BE2C (cell line): Measurements from ENCODE around the gene MTRFR.
"Not testable (repeated sequence)": the region's sequence is repeated elsewhere in the genome, so short reads cannot be mapped to it uniquely, and the experiment has no call there.

Experiments
- DNase-seq: peaks from one replicate; pipeline ENCODE4 v3.0.0-alpha.2; 2020
- H3K27me3 ChIP-seq: fragments of 250-450 bp; sonication (Bioruptor Pico); 2 replicates; pipeline ENCODE4 v1.5.1; 2020; ENCODE audit warnings: mild to moderate bottlenecking
- H3K36me3 ChIP-seq: fragments of 250-450 bp; sonication (Bioruptor Pico); 2 replicates; pipeline ENCODE4 v1.5.1; 2020; ENCODE audit warnings: mild to moderate bottlenecking
- H3K4me1 ChIP-seq: fragments of 250-450 bp; sonication (Bioruptor Pico); 2 replicates; pipeline ENCODE4 v1.5.1; 2020
- H3K4me3 ChIP-seq: 2 replicates; pipeline ENCODE4 v1.5.1; 2011; ENCODE audit warnings: low read depth, low read length
- H3K9me3 ChIP-seq: fragments of 250-450 bp; sonication (Bioruptor Pico); 2 replicates; pipeline ENCODE4 v1.5.1; 2020
- TF ChIP-seq, protein P1 (sequence below): IDR thresholded peaks from 2 replicates; pipeline ENCODE4 v1.5.1; 2012; ENCODE audit warnings: mild to moderate bottlenecking, low read depth, low read length

Gene MTRFR

DNA sequence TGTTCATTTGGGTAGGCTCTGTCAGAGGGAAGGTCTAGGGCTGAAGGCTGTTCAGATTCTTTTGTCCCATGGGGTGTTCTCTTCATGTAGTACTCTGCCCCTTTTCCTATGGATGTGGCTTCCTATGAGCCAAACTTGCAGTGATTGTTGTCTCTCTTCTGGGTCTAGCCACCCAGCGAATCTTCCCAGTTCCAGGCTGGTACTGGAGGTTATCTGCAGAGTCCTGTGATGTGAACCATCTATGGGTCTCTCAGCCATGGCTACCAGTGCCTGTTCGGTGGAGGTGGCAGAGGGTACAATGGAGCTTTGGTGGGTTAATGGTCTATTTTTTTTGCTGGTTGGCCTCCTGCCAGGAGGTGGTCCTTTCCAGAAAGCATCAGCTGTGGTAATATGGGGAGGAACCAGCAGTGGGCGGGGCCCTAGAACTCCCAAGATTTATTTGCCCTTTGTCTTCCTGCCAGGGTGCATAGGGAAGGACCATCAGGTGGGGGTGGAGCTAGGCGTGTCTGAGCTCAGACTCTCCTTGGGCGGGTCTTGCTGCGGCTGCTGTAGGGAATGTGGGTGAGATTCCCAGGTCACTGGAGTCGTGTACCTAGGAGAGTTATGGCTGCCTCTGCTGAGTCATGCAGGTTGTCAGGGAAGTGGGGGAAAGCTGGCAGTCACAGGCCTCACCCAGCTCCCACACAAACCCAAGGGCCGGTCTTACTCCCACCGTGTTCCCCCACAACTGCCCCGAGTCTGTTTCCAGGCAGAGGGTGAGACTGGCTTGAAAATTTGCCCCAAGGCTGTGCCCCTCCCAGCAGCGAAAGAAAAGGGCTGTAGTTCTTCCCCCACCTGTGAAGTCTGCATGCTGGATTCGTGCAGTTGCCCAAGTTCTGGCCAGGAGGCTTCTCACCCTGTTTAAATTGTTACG lies 17.5 kb downstream of the MTRFR start:
- peaks cover 55% of the 10 kb centered on the region for H3K36me3 ChIP-seq
- H3K9me3 ChIP-seq: no peaks in the 10 kb centered on the region; the same call in 1 of the 2 replicates
- TF ChIP-seq, protein P1, sequence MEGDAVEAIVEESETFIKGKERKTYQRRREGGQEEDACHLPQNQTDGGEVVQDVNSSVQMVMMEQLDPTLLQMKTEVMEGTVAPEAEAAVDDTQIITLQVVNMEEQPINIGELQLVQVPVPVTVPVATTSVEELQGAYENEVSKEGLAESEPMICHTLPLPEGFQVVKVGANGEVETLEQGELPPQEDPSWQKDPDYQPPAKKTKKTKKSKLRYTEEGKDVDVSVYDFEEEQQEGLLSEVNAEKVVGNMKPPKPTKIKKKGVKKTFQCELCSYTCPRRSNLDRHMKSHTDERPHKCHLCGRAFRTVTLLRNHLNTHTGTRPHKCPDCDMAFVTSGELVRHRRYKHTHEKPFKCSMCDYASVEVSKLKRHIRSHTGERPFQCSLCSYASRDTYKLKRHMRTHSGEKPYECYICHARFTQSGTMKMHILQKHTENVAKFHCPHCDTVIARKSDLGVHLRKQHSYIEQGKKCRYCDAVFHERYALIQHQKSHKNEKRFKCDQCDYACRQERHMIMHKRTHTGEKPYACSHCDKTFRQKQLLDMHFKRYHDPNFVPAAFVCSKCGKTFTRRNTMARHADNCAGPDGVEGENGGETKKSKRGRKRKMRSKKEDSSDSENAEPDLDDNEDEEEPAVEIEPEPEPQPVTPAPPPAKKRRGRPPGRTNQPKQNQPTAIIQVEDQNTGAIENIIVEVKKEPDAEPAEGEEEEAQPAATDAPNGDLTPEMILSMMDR: no peak
- H3K4me3 ChIP-seq: no peak overlapping the region
- no peaks in the 10 kb centered on the region for H3K27me3 ChIP-seq
- DNase-seq: peak; percentile 32
- no peaks in the 10 kb centered on the region for H3K4me1 ChIP-seq

DNA sequence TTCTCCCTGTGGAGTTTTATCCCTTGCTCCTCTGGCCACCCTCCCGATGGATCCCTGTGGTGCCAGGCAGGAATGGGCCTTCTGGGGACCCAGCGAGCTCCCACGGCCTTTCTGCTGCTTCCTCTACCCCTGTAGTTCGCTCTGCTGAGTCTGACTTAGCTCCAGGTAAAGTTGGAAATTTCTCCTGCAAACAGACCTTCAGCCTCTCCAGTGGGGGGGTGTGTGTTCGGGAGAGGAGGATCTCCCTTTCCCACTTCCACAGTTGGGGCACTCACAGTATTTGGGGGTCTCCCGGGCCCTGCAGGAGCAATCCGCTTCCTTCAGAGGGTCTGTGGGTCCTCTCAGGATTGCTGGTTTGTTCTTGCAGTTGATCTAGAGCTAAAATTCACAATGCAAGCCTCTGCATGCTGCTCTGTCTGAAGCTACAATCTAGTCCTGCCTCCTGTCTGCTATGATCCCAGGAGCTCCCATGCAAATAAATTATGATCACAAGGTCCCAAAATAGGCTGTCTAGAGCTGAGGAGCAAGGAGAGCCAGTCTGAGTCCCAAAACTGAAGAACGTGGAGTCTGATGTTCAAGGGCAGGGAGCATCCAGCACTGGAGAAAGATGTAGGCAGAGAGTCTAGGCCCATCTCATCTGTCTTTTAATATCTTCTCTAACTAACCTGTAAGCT lies 18.3 kb downstream of the MTRFR start:
- Histone ChIP-seq H3K4me1 (no peaks in the 10 kb centered on the region), H3K36me3 (peaks cover 59% of the 10 kb centered on the region), H3K9me3 (no peaks in the 10 kb centered on the region; the same call in 1 of the 2 replicates), H3K4me3 (no peak overlapping the region), H3K27me3 (no peaks in the 10 kb centered on the region)
- TF ChIP-seq, protein P1: no peak
- no peak for DNase-seq

GRCh38 chr12:123252365-123252764 lies 19.1 kb downstream of the MTRFR start:
- H3K36me3 ChIP-seq: peaks cover 68% of the 10 kb centered on the region
- H3K27me3 ChIP-seq, H3K4me3 ChIP-seq, DNase-seq, H3K4me1 ChIP-seq, H3K9me3 ChIP-seq: not testable (repeated sequence)

DNA sequence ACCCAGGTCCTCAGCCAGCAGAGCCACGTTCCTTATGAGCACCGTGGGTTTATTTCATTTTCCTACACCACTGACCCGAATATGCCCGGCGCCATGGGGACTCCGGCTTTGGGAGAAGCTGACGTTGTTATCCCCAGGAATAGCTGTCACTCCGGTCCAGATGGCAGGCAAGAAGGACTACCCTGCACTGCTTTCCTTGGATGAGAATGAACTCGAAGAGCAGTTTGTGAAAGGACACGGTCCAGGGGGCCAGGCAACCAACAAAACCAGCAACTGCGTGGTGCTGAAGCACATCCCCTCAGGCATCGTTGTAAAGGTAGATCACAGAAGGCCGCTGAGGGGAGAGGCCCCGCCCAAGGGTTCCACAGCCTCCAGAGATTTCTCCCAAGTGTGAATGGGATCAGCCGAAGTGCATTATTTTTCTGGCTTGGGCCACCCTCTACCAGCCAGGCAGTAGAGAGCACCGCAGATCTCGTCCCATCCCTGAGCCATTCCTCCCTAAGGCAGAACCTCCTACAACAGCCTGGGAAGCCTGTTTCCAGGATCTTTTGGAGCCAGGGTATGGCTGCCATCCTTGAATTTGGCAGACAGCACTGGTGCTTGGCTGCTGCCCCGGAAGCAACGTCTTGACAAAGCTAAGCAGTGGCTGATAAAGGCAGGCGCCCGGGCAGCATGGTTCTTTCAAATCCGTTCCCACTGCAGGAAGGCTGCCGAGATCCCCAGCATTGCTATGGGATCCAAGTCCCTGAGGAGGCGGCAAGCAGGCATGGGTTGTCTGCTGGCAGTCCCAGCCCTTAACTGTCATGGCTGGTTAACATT lies 20.6 kb downstream of the MTRFR start:
- no peaks in the 10 kb centered on the region; the same call in 1 of the 2 replicates for H3K9me3 ChIP-seq
- no peaks in the 10 kb centered on the region for H3K4me1 ChIP-seq
- H3K27me3 ChIP-seq: no peaks in the 10 kb centered on the region
- H3K36me3 ChIP-seq: peaks cover 74% of the 10 kb centered on the region
- TF ChIP-seq, protein P1: no peak
- H3K4me3 ChIP-seq: no peak overlapping the region
- DNase-seq: no peak

- H3K36me3 ChIP-seq: peaks cover 75% of the 10 kb centered on the region
- no peak for DNase-seq
These were observed 21.7 kb downstream of the MTRFR start for GRCh38 chr12:123254853-123255446.

More at GRCh38 chr12:123254853-123255446, 21.7 kb downstream of the MTRFR start:
- TF ChIP-seq, protein P1: no peak
- Histone ChIP-seq H3K27me3 (no peaks in the 10 kb centered on the region), H3K4me3 (no peak overlapping the region), H3K4me1 (no peaks in the 10 kb centered on the region), H3K9me3 (no peaks in the 10 kb centered on the region)
